CD14-positive monocyte (primary cell): ENCODE results near the gene SLCO2B1. TPM values are rescaled to one million over a fixed set of nuclear protein-coding genes. Genes with fewer than 3 reads are reported as not detected.

Experiments used
- DNase-seq, 3 donors: peaks; one replicate each; pipeline ENCODE4 v3.0.0-alpha.2; 2011 to 2022
- H2AFZ ChIP-seq: 2 replicates; pipeline ENCODE4 v1.6.0; 2012; ENCODE audit warnings: mild to moderate bottlenecking, low read depth, low read length, inconsistent platforms; ENCODE audit not compliant: insufficient read depth, poor library complexity, severe bottlenecking
- H3K27ac ChIP-seq, 2 donors: 1 replicate in 1 of 2; 2 replicates in 1 of 2; pipeline ENCODE4 v1.5.1; 2012 to 2013; ENCODE audit warnings: low read length in 2 of 2, control low read depth in 1 of 2, inconsistent platforms in 1 of 2, low read depth in 1 of 2, mild to moderate bottlenecking in 1 of 2
- H3K27me3 ChIP-seq, 2 donors: one replicate each; pipeline versions ENCODE4 v1.6.0 to v1.6.1; 2011 to 2013; ENCODE audit warnings: low read length in 2 of 2; ENCODE audit not compliant: control insufficient read depth in 2 of 2, insufficient read depth in 2 of 2
- H3K36me3 ChIP-seq, 2 donors: replicated peaks in 1 of 2; 1 replicate in 1 of 2; 2 replicates in 1 of 2; pipeline versions ENCODE4 v1.5.1 to v1.6.1; 2012 to 2013; ENCODE audit warnings: low read length in 2 of 2, control low read depth in 1 of 2, inconsistent platforms in 1 of 2, mild to moderate bottlenecking in 1 of 2; ENCODE audit not compliant: insufficient read depth in 2 of 2, control insufficient read depth in 1 of 2
- H3K4me1 ChIP-seq, 2 donors: 1 replicate in 1 of 2; 2 replicates in 1 of 2; pipeline versions ENCODE4 v1.5.1 to v1.6.1; 2012 to 2013; ENCODE audit warnings: low read length in 2 of 2, control low read depth in 1 of 2, inconsistent platforms in 1 of 2, mild to moderate bottlenecking in 1 of 2, moderate library complexity in 1 of 2; ENCODE audit not compliant: insufficient read depth in 2 of 2, control insufficient read depth in 1 of 2
- H3K4me2 ChIP-seq: replicated peaks from 2 replicates; pipeline ENCODE3; 2012; ENCODE audit warnings: low read length, moderate library complexity, mild to moderate bottlenecking; ENCODE audit not compliant: poor library complexity, severe bottlenecking; ENCODE audit errors: extremely low read depth
- H3K4me3 ChIP-seq, 3 experiments: fragments of 200-600 bp in 1 of 3; sonication (generic) in 1 of 3; replicated peaks in 1 of 3; 1 replicate in 2 of 3; 2 replicates in 1 of 3; pipeline ENCODE4 v1.5.1; 2011 to 2013; ENCODE audit warnings: low read length in 3 of 3, mild to moderate bottlenecking in 3 of 3, control low read depth in 2 of 3, low read depth in 2 of 3, inconsistent platforms in 1 of 3, moderate library complexity in 1 of 3
- H3K79me2 ChIP-seq: 2 replicates; pipeline ENCODE4 v1.6.0; 2012; ENCODE audit warnings: mild to moderate bottlenecking, control low read depth, inconsistent platforms, low read length, moderate library complexity; ENCODE audit not compliant: insufficient read depth
- H3K9ac ChIP-seq: 2 replicates; pipeline ENCODE4 v1.6.0; 2017; ENCODE audit warnings: low read length, mild to moderate bottlenecking; ENCODE audit not compliant: insufficient read depth, poor library complexity, severe bottlenecking
- H3K9me3 ChIP-seq, 2 donors: replicated peaks in 1 of 2; 1 replicate in 1 of 2; 2 replicates in 1 of 2; pipeline versions ENCODE4 v1.5.1 to v1.6.1; 2012 to 2013; ENCODE audit warnings: low read length in 2 of 2, control low read depth in 1 of 2; ENCODE audit not compliant: control insufficient read depth in 1 of 2, insufficient read depth in 1 of 2
- H4K20me1 ChIP-seq: 2 replicates; pipeline ENCODE4 v1.6.0; 2012; ENCODE audit warnings: mild to moderate bottlenecking, low read length, control low read depth, moderate library complexity; ENCODE audit not compliant: insufficient read depth
- H3K27ac Mint-ChIP-seq, 7 donors: one replicate each; pipeline ENCODE4 v1.8.0; 2020; ENCODE audit warnings: mild to moderate bottlenecking in 7 of 7, mixed read lengths in 7 of 7, moderate library complexity in 6 of 7, inconsistent platforms in 2 of 7
- H3K27me3 Mint-ChIP-seq, 3 donors: one replicate each; pipeline ENCODE4 v1.8.0; 2021 to 2022; ENCODE audit warnings: low read depth in 3 of 3, mild to moderate bottlenecking in 3 of 3, mixed read lengths in 3 of 3, moderate library complexity in 3 of 3, inconsistent platforms in 1 of 3
- H3K36me3 Mint-ChIP-seq, 2 donors: one replicate each; pipeline ENCODE4 v1.8.0; 2020; ENCODE audit warnings: mixed read lengths in 2 of 2, inconsistent platforms in 1 of 2, mild to moderate bottlenecking in 1 of 2
- H3K4me1 Mint-ChIP-seq: one replicate; pipeline ENCODE4 v1.8.0; 2020; ENCODE audit warnings: mild to moderate bottlenecking, mixed read lengths
- H3K4me3 Mint-ChIP-seq, 2 donors: one replicate each; pipeline ENCODE4 v1.8.0; 2020; ENCODE audit warnings: mild to moderate bottlenecking in 2 of 2, mixed read lengths in 2 of 2, moderate library complexity in 1 of 2
- H3K9me3 Mint-ChIP-seq, 7 donors: one replicate each; pipeline ENCODE4 v1.8.0; 2020 to 2022; ENCODE audit warnings: mixed read lengths in 7 of 7, mild to moderate bottlenecking in 6 of 7, moderate library complexity in 6 of 7, inconsistent platforms in 2 of 7
- WGBS: methylation state at CpG from one replicate; pipeline ENCODE4 v1.1.5; 2013; ENCODE audit warnings: missing lambda C conversion rate; ENCODE audit not compliant: insufficient coverage; 5-methylcytosine and 5-hydroxymethylcytosine counted together
- intact Hi-C, 2 donors: fragments of 100-400 bp; cut with micrococcal nuclease; formaldehyde crosslinking; loops; one replicate each; pipeline versions ENCODE4 v1.15.0 to v1.15.1; 2023
- polyA plus RNA-seq, 3 donors: library from polyadenylated mRNA; depleted of rRNA in 1 of 3; unstranded in 2 of 3; stranded (reverse) in 1 of 3; fragments of 300-500 nt in 2 of 3; fragments of >200 nt in 1 of 3; fragmentation: Illumina TruSeq in 2 of 3; gene quantifications; 1 replicate in 2 of 3; 2 replicates in 1 of 3; pipeline ENCODE4 v1.2.3, GENCODE V29; 2012 to 2021
- TF ChIP-seq, protein P1 (sequence below): fragments of 200-600 bp; IDR thresholded peaks from one replicate; pipeline ENCODE4 v1.8.0; 2022; ENCODE audit warnings: antibody characterized with exemption, mild to moderate bottlenecking

Gene SLCO2B1
- polyA plus RNA-seq, 3 donors: 0.13 to 0.47 TPM; not detected in 1

DNA sequence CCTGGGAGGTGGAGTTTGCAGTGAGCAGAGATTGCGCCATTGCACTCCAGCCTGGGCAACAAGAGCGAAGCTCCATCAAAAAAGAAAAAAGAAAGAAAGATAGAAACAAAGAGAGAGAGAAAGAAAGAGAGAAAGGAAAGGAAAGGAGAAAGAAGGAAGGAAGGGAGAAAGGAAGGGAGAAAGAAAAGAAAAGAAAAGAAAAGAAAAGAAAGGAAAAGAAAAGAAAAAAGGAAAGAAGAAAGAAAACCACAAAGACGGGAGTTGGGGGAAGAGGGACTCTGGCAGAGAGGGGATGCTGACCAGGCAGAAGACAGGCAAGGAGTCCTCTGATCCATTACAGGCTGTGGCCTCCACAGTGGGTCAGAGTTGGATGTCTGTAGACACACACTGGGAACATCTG is 18.8 kb upstream of the SLCO2B1 start:
- no peaks in the 10 kb centered on the region for H4K20me1 ChIP-seq
- peak overlapping the region in 1 of 2 donors; percentile 8 for H3K4me3 Mint-ChIP-seq

DNA sequence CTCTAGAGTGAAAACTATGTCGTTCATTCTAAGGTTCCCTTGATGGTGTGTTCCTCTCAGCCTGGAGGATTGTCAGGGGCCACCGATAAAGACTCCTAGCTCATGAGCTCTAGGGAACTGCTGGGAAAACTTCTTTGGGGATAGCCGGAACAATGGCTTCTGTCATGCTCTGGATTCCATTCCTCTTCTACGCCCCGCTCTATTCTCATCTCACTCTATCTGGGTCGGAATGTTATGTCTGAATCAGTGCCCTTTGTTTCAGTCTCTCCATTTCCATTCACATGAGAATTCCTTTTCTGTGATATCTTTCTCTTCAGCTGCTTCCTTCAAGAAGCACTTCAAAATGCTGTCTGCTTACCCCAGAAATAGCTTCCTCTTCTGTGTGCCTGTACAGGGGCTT is 16.9 kb upstream of the SLCO2B1 start:
- Histone ChIP-seq H2AFZ (no peak overlapping the region), H4K20me1 (no peaks in the 10 kb centered on the region), H3K27me3 (peaks cover 0 to 2% of the 10 kb centered on the region in 2 donors), H3K4me3 (no peak overlapping the region), H3K79me2 (no peaks in the 10 kb centered on the region), H3K4me1 (no peaks in the 10 kb centered on the region), H3K27ac (no peak overlapping the region), H3K4me2 (no peak overlapping the region), H3K36me3 (no peaks in the 10 kb centered on the region), H3K9me3 (no peaks in the 10 kb centered on the region), H3K9ac (no peak overlapping the region)
- H3K27ac Mint-ChIP-seq: no peak overlapping the region
- TF ChIP-seq, protein P1, sequence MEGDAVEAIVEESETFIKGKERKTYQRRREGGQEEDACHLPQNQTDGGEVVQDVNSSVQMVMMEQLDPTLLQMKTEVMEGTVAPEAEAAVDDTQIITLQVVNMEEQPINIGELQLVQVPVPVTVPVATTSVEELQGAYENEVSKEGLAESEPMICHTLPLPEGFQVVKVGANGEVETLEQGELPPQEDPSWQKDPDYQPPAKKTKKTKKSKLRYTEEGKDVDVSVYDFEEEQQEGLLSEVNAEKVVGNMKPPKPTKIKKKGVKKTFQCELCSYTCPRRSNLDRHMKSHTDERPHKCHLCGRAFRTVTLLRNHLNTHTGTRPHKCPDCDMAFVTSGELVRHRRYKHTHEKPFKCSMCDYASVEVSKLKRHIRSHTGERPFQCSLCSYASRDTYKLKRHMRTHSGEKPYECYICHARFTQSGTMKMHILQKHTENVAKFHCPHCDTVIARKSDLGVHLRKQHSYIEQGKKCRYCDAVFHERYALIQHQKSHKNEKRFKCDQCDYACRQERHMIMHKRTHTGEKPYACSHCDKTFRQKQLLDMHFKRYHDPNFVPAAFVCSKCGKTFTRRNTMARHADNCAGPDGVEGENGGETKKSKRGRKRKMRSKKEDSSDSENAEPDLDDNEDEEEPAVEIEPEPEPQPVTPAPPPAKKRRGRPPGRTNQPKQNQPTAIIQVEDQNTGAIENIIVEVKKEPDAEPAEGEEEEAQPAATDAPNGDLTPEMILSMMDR: no peak
- 65% methylated on average over 5 of the region's 6 CpGs for WGBS
- intact Hi-C loops: loop anchor here in 1 of 2 donors (10.0 kb wide), 1 partner anchor 109 kb away; no protein-coding TSS in a partner anchor
- no peaks in the 10 kb centered on the region for H3K4me1 Mint-ChIP-seq
- H3K36me3 Mint-ChIP-seq: no peaks in the 10 kb centered on the region
- peaks cover 8 to 20% (median 15%) of the 10 kb centered on the region in 3 donors for H3K27me3 Mint-ChIP-seq
- no peak overlapping the region for H3K4me3 Mint-ChIP-seq
- no peak for DNase-seq
- H3K9me3 Mint-ChIP-seq: peaks cover 0 to 11% (median 7%) of the 10 kb centered on the region in 7 donors

More for the DNA sequence above, 18.8 kb upstream of the SLCO2B1 start:
- TF ChIP-seq, protein P1: peak; percentile 5
- WGBS: 94% methylated on average over 3 of the region's 3 CpGs
- H3K4me2 ChIP-seq: no peak overlapping the region
- no peaks in the 10 kb centered on the region for H3K36me3 ChIP-seq
- no peak overlapping the region for H2AFZ ChIP-seq
- DNase-seq: no peak
- H3K27ac ChIP-seq: no peak overlapping the region
- H3K4me3 ChIP-seq: no peak overlapping the region
- peaks cover 0 to 2% of the 10 kb centered on the region in 2 donors for H3K27me3 ChIP-seq
- no peak overlapping the region for H3K27ac Mint-ChIP-seq
- peaks cover 6 to 15% (median 8%) of the 10 kb centered on the region in 3 donors for H3K27me3 Mint-ChIP-seq
- H3K9me3 Mint-ChIP-seq: peaks cover 0 to 16% (median 11%) of the 10 kb centered on the region in 7 donors
- H3K4me1 ChIP-seq: no peaks in the 10 kb centered on the region
- no peaks in the 10 kb centered on the region for H3K4me1 Mint-ChIP-seq
- no peaks in the 10 kb centered on the region for H3K79me2 ChIP-seq
- peaks cover 0 to 5% of the 10 kb centered on the region in 2 donors for H3K9me3 ChIP-seq
- intact Hi-C loops: loop anchor here in 1 of 2 donors (10.0 kb wide), 1 partner anchor 107 kb away; no protein-coding TSS in a partner anchor
- no peak overlapping the region for H3K9ac ChIP-seq
- H3K36me3 Mint-ChIP-seq: no peaks in the 10 kb centered on the region
